ENCODE results near the gene PSTPIP1.

Gene PSTPIP1

GRCh38 chr15:77018796-77019505, 24.0 kb downstream of the PSTPIP1 start:
- no peak for DNase-seq (ENCODE audit: low read depth in 2 of 2)

GRCh38 chr15:77019521-77020331, 24.8 kb downstream of the PSTPIP1 start:
- DNase-seq (ENCODE audit: low read depth in 2 of 2), result peak in 1 of 2 donors; percentile 57

GRCh38 chr15:77020348-77021087, 25.6 kb downstream of the PSTPIP1 start:
- no peak for DNase-seq (ENCODE audit: low read depth in 2 of 2)

GRCh38 chr15:77021088-77021481, 26.2 kb downstream of the PSTPIP1 start:
- no peak for DNase-seq (ENCODE audit: low read depth in 2 of 2)

- DNase-seq (ENCODE audit: low read depth in 2 of 2), result peak; percentile 53 to 54
Observed at GRCh38 chr15:77021803-77022381, 27.0 kb downstream of the PSTPIP1 start.

- no peak for DNase-seq (ENCODE audit: low read depth in 2 of 2)
Observed at GRCh38 chr15:77022646-77023575, 28.0 kb downstream of the PSTPIP1 start.

- no peak for DNase-seq (ENCODE audit: low read depth in 2 of 2)
Observed at GRCh38 chr15:77023576-77024272, 28.8 kb downstream of the PSTPIP1 start.

GRCh38 chr15:77024273-77025082, 29.6 kb downstream of the PSTPIP1 start:
- DNase-seq (ENCODE audit: low read depth in 2 of 2), result peak; percentile 56 to 58

GRCh38 chr15:77025083-77025901, 30.4 kb downstream of the PSTPIP1 start:
- DNase-seq (ENCODE audit: low read depth in 2 of 2), result no peak

- no peak for DNase-seq (ENCODE audit: low read depth in 2 of 2)
Observed at GRCh38 chr15:77025941-77026411, 31.1 kb downstream of the PSTPIP1 start.

GRCh38 chr15:77026501-77027110, 31.7 kb downstream of the PSTPIP1 start:
- DNase-seq (ENCODE audit: low read depth in 2 of 2), result no peak

- no peak for DNase-seq (ENCODE audit: low read depth in 2 of 2)
Observed at GRCh38 chr15:77027111-77027696, 32.3 kb downstream of the PSTPIP1 start.

- no peak for DNase-seq (ENCODE audit: low read depth in 2 of 2)
Observed at GRCh38 chr15:77027697-77028450, 32.9 kb downstream of the PSTPIP1 start.

GRCh38 chr15:77028451-77029165, 33.7 kb downstream of the PSTPIP1 start:
- no peak for DNase-seq (ENCODE audit: low read depth in 2 of 2)

GRCh38 chr15:77029166-77030047, 34.5 kb downstream of the PSTPIP1 start:
- DNase-seq (ENCODE audit: low read depth in 2 of 2), result no peak
